ENCODE measurements around the gene TACC2.

- TF ChIP-seq, protein P1, sequence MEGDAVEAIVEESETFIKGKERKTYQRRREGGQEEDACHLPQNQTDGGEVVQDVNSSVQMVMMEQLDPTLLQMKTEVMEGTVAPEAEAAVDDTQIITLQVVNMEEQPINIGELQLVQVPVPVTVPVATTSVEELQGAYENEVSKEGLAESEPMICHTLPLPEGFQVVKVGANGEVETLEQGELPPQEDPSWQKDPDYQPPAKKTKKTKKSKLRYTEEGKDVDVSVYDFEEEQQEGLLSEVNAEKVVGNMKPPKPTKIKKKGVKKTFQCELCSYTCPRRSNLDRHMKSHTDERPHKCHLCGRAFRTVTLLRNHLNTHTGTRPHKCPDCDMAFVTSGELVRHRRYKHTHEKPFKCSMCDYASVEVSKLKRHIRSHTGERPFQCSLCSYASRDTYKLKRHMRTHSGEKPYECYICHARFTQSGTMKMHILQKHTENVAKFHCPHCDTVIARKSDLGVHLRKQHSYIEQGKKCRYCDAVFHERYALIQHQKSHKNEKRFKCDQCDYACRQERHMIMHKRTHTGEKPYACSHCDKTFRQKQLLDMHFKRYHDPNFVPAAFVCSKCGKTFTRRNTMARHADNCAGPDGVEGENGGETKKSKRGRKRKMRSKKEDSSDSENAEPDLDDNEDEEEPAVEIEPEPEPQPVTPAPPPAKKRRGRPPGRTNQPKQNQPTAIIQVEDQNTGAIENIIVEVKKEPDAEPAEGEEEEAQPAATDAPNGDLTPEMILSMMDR (IDR thresholded peaks at IDR 0.05) = no peak
- no peak for TF ChIP-seq POLR2A (IDR thresholded peaks at IDR 0.05)
These were observed 238.8 kb downstream of the TACC2 start for GRCh38 chr10:122227754-122228153.
